HEK293T (cell line): Measurements from ENCODE around the gene MACROD1.
A peak's percentile ranks its signal among the peaks of the same experiment; 100 is the strongest.

ENCODE experiments used
- BHLHE40 ChIP-seq: fragments of 450-650 bp; IDR thresholded peaks from 2 replicates; pipeline ENCODE4 v1.6.1; 2016; ENCODE audit warnings: mild to moderate bottlenecking, moderate library complexity, borderline replicate concordance
- ELF4 ChIP-seq: fragments of 450-650 bp; IDR thresholded peaks from 2 replicates; pipeline ENCODE4 v1.6.1; 2017; ENCODE audit warnings: antibody characterized with exemption
- FOXM1 ChIP-seq: fragments of 450-650 bp; IDR thresholded peaks from 2 replicates; pipeline ENCODE4 v1.6.1; 2017; ENCODE audit warnings: mild to moderate bottlenecking, borderline replicate concordance
- L3MBTL2 ChIP-seq: fragments of 450-650 bp; conservative IDR thresholded peaks from 2 replicates; pipeline ENCODE4 v1.6.1; 2016; ENCODE audit warnings: mild to moderate bottlenecking
- PKNOX1 ChIP-seq: fragments of 450-650 bp; IDR thresholded peaks from 2 replicates; pipeline ENCODE4 v1.6.1; 2016
- SP1 ChIP-seq: fragments of 450-650 bp; IDR thresholded peaks from 2 replicates; pipeline ENCODE4 v1.6.1; 2017
- SUZ12 ChIP-seq: fragments of 450-650 bp; IDR thresholded peaks from 2 replicates; pipeline ENCODE4 v1.6.1; 2016; ENCODE audit warnings: mild to moderate bottlenecking
- TARDBP ChIP-seq: fragments of 450-650 bp; IDR thresholded peaks from 2 replicates; pipeline ENCODE4 v1.6.1; 2016
- ZNF384 ChIP-seq: fragments of 450-650 bp; IDR thresholded peaks from 2 replicates; pipeline ENCODE4 v1.6.1; 2016

DNA sequence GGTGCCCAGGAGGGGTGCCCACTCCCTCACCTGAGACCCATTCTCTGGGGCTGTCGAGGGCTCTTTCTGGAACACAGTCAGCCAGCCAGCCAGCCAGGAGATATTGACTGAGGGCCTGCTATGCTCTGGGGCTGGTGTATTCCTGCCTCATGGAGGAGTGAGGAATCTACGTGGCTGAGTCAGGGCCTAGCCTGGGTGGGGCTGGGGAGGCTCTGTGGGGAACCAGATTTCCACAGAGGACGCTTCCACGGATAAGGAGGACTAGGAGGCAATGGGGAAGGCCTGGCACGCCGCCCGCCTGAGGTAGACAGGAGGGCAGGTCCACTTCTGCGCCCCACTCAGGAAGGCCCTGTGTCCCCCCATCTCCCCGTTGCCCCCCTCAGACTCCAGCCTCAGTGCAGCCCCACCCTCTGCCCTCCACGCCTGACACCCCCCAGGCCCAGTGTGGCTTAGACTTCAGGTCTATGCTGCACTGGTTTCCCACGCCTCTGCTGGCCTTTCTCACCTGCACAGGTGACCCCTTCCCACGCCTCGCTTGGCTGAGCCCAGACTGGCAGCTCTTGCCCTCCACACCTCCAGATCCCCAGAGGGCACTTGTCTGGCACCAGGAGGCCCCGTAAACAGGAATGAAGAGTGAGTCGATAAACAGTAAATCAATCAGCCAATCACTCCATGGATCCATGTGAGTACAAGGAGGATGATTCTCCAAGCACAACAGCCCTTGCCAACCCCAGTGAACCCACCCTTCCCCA lies 37.5 kb downstream of the MACROD1 start:
- TF ChIP-seq L3MBTL2 (no peak), TARDBP (no peak), ZNF384 (no peak), SP1 (no peak), ELF4 (no peak), PKNOX1 (peak; percentile 47; the same call in 1 of the 2 replicates), BHLHE40 (no peak), SUZ12 (no peak), FOXM1 (no peak)
